GM06990 (cell line): ENCODE results near the gene KASH5.

Experiments used
- DNase-seq: peaks from one replicate; pipeline ENCODE4 v3.0.0-alpha.2; 2011; ENCODE audit not compliant: insufficient read length; ENCODE audit errors: extremely low read depth
- H3K27me3 ChIP-seq: replicated peaks from 2 replicates; pipeline ENCODE4 v1.6.0; 2011; ENCODE audit warnings: low read length; ENCODE audit not compliant: control insufficient read depth, insufficient read depth
- H3K36me3 ChIP-seq: 2 replicates; pipeline ENCODE4 v1.5.1; 2011; ENCODE audit warnings: low read length; ENCODE audit not compliant: control insufficient read depth, insufficient read depth
- H3K4me3 ChIP-seq: replicated peaks from 2 replicates; pipeline ENCODE4 v1.5.1; 2011; ENCODE audit warnings: low read depth, mild to moderate bottlenecking, control low read depth, low read length
- TF ChIP-seq, protein P1 (sequence below): IDR thresholded peaks from 2 replicates; pipeline ENCODE4 v1.5.1; 2011; ENCODE audit warnings: low read length, control low read depth, mild to moderate bottlenecking, inconsistent platforms; ENCODE audit not compliant: insufficient read depth, poor library complexity, severe bottlenecking

Gene KASH5

DNA sequence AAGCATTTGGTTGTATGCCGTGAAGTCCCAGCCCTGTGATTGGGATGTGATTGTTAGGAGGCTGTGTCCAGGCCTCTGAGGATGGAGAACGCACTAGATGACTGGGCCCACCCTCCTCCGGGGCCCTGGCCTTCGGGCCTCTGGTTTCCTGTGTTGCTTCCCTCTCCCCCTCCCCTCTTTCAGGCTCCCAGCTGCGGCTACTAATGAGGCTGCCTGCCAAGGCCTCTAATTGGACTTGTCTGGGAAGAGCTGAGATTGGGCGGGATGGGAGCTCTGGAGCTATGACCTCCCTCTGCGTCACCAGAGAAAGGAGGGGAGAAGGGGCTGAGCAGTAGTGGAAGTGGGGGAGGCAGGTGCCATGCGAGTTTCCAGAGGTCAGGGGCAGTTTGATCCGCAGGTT, 25.3 kb downstream of the KASH5 start:
- no peaks in the 10 kb centered on the region for H3K27me3 ChIP-seq
- H3K4me3 ChIP-seq, result no peak overlapping the region
- no peak for DNase-seq
- TF ChIP-seq, protein P1, sequence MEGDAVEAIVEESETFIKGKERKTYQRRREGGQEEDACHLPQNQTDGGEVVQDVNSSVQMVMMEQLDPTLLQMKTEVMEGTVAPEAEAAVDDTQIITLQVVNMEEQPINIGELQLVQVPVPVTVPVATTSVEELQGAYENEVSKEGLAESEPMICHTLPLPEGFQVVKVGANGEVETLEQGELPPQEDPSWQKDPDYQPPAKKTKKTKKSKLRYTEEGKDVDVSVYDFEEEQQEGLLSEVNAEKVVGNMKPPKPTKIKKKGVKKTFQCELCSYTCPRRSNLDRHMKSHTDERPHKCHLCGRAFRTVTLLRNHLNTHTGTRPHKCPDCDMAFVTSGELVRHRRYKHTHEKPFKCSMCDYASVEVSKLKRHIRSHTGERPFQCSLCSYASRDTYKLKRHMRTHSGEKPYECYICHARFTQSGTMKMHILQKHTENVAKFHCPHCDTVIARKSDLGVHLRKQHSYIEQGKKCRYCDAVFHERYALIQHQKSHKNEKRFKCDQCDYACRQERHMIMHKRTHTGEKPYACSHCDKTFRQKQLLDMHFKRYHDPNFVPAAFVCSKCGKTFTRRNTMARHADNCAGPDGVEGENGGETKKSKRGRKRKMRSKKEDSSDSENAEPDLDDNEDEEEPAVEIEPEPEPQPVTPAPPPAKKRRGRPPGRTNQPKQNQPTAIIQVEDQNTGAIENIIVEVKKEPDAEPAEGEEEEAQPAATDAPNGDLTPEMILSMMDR, result no peak
- H3K36me3 ChIP-seq, result no peaks in the 10 kb centered on the region

DNA sequence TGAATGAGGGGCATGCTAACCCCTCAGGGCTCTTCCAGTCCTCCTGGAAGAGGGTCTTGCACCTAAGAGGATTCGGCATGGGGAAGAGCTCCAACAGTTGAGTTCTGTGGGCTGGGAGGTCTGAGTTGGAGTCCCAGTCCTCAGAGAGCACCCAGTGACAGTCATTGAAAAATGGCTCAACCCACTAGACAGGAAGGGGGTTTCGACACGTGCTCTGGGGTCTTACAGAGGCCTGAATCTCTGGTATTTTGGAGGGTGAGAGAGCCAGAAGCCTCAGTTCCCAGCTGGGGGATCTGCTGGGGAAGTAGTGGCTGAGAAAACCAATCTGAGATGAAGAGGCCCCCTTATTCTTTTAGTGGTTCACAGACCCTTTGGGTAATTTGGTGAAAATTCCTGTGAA, 26.2 kb downstream of the KASH5 start:
- TF ChIP-seq, protein P1, result no peak
- H3K27me3 ChIP-seq, result no peaks in the 10 kb centered on the region
- no peaks in the 10 kb centered on the region for H3K36me3 ChIP-seq
- H3K4me3 ChIP-seq, result no peak overlapping the region
- no peak for DNase-seq

DNA sequence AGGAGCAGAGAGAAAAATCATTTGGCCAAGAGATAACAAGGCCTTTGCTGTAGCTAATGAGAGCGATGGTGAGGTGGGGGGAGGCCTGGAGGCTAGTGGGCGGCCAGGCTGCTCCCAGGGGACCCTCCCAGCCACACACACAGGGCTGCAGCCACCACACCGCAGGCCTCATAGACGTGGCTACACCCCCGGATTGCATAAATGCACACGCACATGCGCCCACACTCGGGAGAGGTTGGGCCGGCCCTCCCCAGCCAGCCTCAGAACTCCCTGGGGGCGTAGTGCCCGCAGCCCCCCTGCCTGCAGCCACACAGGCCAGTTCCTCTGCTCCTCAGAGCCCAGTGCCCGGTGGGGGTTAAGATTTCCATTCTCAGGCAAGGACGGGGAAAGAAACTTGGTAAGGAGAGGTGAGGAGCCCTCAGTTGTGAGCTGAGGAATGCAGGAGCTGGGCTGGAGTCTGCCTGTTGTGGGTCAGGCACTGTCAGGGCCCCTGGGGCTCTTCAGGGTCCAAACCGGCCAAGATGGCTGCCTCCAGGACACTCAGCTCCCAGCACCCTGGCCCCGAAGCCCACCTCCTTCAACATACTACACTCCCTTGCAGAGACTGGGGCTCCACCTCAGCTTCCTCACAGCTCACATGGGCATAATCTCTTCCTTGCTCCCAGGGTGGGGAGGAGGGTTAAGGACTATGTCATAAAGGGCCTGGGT, 27.2 kb downstream of the KASH5 start:
- H3K4me3 ChIP-seq, result no peak overlapping the region
- no peaks in the 10 kb centered on the region for H3K36me3 ChIP-seq
- H3K27me3 ChIP-seq, result no peaks in the 10 kb centered on the region
- TF ChIP-seq, protein P1, result no peak
- peak; percentile 82 for DNase-seq

DNA sequence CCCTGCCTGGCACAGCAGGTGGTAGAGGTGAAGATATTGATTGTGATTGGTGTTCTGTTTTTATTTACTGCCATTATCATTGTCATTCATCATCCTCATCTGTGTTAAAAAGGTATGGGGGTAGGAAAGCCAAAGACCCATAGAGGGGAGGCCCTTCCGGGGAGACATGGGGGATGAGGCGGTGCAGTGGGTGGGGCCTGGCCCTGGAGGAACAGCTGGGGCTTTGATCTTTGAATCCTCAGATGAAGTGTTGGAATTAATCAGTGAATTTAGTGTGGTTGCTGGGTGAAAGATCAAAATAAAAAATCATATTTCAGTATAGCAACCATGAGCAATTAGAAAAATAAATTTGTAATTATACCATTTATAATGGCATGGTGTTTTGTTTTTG, 27.8 kb downstream of the KASH5 start:
- no peak for DNase-seq
- TF ChIP-seq, protein P1, result no peak
- no peaks in the 10 kb centered on the region for H3K36me3 ChIP-seq
- H3K27me3 ChIP-seq, result no peaks in the 10 kb centered on the region
- H3K4me3 ChIP-seq, result no peak overlapping the region

DNA sequence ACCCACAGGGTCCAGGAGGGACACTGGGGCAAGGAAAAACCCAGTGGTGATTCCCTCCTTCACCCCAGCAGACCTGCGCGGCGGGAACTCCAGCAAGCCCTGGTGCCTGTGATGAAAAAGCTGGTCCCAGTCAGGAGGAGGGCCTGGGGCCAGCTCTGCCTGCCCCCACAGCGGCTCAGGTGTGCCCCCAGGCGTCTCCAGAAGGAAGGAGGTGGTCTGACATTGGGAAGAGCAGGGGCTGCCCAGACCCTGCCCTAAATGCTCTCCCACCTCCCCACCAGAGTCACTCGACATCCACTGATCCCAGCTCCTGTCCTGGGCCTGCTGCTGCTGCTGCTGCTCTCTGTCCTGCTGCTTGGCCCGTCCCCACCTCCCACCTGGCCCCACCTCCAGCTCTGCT, 29.0 kb downstream of the KASH5 start:
- Histone ChIP-seq H3K27me3 (no peaks in the 10 kb centered on the region), H3K4me3 (no peak overlapping the region), H3K36me3 (no peaks in the 10 kb centered on the region)
- TF ChIP-seq, protein P1, result no peak
- DNase-seq, result no peak

DNA sequence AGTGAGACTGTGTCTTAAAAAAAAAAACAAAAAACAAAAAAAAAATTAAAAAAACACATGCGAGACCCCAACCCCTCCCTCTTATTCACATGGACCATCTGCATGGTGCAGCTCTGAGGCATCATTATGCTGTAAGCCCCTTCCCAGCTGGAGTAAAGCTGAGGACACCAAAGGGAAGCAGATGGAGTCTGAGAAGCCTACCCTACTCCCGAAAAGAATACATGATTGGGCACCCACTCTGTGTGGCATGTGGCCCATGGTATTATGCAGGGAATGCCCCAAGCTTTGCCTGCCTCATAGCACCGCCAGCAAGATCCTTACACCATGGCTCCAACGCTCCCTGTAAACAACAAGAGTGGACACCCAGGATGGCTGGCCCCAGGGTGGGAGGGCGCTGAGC, 30.5 kb downstream of the KASH5 start:
- no peaks in the 10 kb centered on the region for H3K36me3 ChIP-seq
- no peak for DNase-seq
- TF ChIP-seq, protein P1, result no peak
- no peaks in the 10 kb centered on the region for H3K27me3 ChIP-seq
- no peak overlapping the region for H3K4me3 ChIP-seq
